Thyroid gland (tissue), 4 donors: ENCODE measurements around the gene ALDH3A2.

Experiments
- POLR2A ChIP-seq, 2 donors: fragments of 450-650 bp; IDR thresholded peaks; one replicate each; pipeline ENCODE4 v1.6.1; 2017; ENCODE audit warnings: antibody characterized with exemption in 2 of 2, mild to moderate bottlenecking in 2 of 2, moderate library complexity in 1 of 2
- TF ChIP-seq, protein P1 (sequence below), 6 experiments: fragments of 200-600 bp in 3 of 6; fragments of 450-650 bp in 3 of 6; sonication (generic) in 3 of 6; IDR thresholded peaks; one replicate each; pipeline ENCODE4 v1.5.1; 2016 to 2019; ENCODE audit warnings: antibody characterized with exemption in 6 of 6, mild to moderate bottlenecking in 2 of 6, inconsistent platforms in 1 of 6, moderate library complexity in 1 of 6

DNA sequence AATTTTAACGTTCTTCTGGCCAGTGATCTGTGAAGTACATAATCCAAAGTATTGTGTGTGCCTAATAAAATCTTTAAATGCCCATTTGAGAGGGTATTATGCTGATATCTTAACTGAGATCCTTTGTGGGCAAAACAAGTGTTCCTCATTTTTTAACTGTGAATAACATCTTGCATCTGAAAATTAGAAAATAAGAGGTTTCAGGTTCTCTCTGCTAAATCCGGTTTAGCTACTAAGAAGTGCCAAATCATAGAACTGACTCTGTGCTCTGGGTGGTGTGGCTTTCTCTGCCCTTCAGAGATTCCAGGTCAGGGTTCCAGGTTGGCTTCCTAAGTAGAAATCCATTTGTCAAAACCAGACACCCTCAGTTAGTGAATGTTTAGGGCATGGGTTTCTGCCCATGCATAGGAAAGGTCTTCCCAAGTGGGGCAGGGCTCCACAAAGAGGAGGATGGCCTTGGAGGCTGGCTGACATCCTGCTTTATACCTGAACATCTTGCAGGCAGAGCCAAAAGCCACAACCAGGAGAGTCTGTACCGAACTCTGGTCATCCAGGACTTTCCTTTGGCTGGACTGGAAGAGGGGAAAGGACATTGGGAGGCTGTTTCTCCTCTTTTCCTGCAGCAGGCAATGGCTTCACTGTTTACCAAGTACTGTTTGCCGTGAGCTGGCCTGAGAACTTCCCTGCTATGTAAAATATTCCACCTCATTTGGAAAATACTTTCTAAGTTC is 8.5 kb downstream of the ALDH3A2 start:
- no peak for TF ChIP-seq POLR2A (IDR thresholded peaks at IDR 0.05)
- TF ChIP-seq, protein P1, sequence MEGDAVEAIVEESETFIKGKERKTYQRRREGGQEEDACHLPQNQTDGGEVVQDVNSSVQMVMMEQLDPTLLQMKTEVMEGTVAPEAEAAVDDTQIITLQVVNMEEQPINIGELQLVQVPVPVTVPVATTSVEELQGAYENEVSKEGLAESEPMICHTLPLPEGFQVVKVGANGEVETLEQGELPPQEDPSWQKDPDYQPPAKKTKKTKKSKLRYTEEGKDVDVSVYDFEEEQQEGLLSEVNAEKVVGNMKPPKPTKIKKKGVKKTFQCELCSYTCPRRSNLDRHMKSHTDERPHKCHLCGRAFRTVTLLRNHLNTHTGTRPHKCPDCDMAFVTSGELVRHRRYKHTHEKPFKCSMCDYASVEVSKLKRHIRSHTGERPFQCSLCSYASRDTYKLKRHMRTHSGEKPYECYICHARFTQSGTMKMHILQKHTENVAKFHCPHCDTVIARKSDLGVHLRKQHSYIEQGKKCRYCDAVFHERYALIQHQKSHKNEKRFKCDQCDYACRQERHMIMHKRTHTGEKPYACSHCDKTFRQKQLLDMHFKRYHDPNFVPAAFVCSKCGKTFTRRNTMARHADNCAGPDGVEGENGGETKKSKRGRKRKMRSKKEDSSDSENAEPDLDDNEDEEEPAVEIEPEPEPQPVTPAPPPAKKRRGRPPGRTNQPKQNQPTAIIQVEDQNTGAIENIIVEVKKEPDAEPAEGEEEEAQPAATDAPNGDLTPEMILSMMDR (IDR thresholded peaks at IDR 0.05) = no peak
